ENCODE data around the gene AGO4.

- TF ChIP-seq, protein P1, sequence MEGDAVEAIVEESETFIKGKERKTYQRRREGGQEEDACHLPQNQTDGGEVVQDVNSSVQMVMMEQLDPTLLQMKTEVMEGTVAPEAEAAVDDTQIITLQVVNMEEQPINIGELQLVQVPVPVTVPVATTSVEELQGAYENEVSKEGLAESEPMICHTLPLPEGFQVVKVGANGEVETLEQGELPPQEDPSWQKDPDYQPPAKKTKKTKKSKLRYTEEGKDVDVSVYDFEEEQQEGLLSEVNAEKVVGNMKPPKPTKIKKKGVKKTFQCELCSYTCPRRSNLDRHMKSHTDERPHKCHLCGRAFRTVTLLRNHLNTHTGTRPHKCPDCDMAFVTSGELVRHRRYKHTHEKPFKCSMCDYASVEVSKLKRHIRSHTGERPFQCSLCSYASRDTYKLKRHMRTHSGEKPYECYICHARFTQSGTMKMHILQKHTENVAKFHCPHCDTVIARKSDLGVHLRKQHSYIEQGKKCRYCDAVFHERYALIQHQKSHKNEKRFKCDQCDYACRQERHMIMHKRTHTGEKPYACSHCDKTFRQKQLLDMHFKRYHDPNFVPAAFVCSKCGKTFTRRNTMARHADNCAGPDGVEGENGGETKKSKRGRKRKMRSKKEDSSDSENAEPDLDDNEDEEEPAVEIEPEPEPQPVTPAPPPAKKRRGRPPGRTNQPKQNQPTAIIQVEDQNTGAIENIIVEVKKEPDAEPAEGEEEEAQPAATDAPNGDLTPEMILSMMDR (IDR thresholded peaks at IDR 0.05): no peak
- TF ChIP-seq POLR2A (IDR thresholded peaks at IDR 0.05): no peak
Measured at GRCh38 chr1:35810096-35810881, 2.5 kb downstream of the AGO4 start.

Data from Peyer's patch (tissue), 4 donors.